ENCODE results near the gene ZNF823.

GRCh38 chr19:11692127-11692790 is 46.5 kb downstream of the ZNF823 start:
- TF ChIP-seq EZH2 (IDR thresholded peaks at IDR 0.05; ENCODE audit: borderline replicate concordance, low read length) (no peak), CTCF (IDR thresholded peaks at IDR 0.05; ENCODE audit: low read length) (no peak)

Measured in OCI-LY1 (cell line).